Measurements from ENCODE around the gene SMTNL1.

The SMTNL1 gene

GRCh38 chr11:57493507-57494503, 43.6 kb upstream of the SMTNL1 start:
- DNase-seq: no peak
- Histone ChIP-seq H3K4me1 (peaks cover 0 to 5% (median 2%) of the 10 kb centered on the region in 4 donors), H3K4me3 (no peak overlapping the region), H3K36me3 (peaks cover 17 to 42% (median 32%) of the 10 kb centered on the region in 3 donors), H3K27me3 (no peaks in the 10 kb centered on the region), H3K27ac (no peak overlapping the region), H3K9me3 (no peaks in the 10 kb centered on the region)
- intact Hi-C loops (cut with DNase I; ENCODE audit: low total_unique reads): loop anchor here (2.0 to 10.0 kb wide), 2 partner anchors 33 to 151 kb away; partner anchors contain the start of gene YPEL4
- peak; percentile 82 to 91 for TF ChIP-seq CTCF (IDR thresholded peaks at IDR 0.05)

- no peak overlapping the region for H3K4me3 ChIP-seq
- no peaks in the 10 kb centered on the region for H3K27me3 ChIP-seq
- DNase-seq: no peak
- no peaks in the 10 kb centered on the region for H3K9me3 ChIP-seq
- TF ChIP-seq CTCF (IDR thresholded peaks at IDR 0.05): no peak
- no peak overlapping the region for H3K27ac ChIP-seq
- H3K4me1 ChIP-seq: peaks cover 11 to 19% (median 14%) of the 10 kb centered on the region in 4 donors
- intact Hi-C loops (cut with DNase I; ENCODE audit: low total_unique reads): loop anchor here (10.0 kb wide), 1 partner anchor 149 kb away; the partner anchor contains the start of gene YPEL4
- peaks cover under 1 to 24% (median 7%) of the 10 kb centered on the region in 3 donors for H3K36me3 ChIP-seq
These were observed 41.1 kb upstream of the SMTNL1 start for GRCh38 chr11:57496109-57496820.

GRCh38 chr11:57497303-57498247, 39.8 kb upstream of the SMTNL1 start:
- no peak for TF ChIP-seq CTCF (IDR thresholded peaks at IDR 0.05)
- Histone ChIP-seq H3K9me3 (no peaks in the 10 kb centered on the region), H3K27me3 (no peaks in the 10 kb centered on the region), H3K4me1 (peaks cover 11 to 19% (median 14%) of the 10 kb centered on the region in 4 donors), H3K36me3 (peaks cover 0 to 20% (median 3%) of the 10 kb centered on the region in 3 donors), H3K4me3 (no peak overlapping the region), H3K27ac (no peak overlapping the region)
- DNase-seq: no peak
- intact Hi-C loops (cut with DNase I; ENCODE audit: low total_unique reads): loop anchor here (2.0 to 10.0 kb wide), 2 partner anchors 17 to 147 kb away; partner anchors contain the start of genes SLC43A1 and YPEL4

GRCh38 chr11:57498540-57498939, 38.9 kb upstream of the SMTNL1 start:
- H3K27ac ChIP-seq: peak overlapping the region; percentile 79 to 82
- H3K4me1 ChIP-seq: peaks cover 11 to 19% (median 14%) of the 10 kb centered on the region in 4 donors
- H3K27me3 ChIP-seq: no peaks in the 10 kb centered on the region
- no peak for TF ChIP-seq CTCF (IDR thresholded peaks at IDR 0.05)
- peaks cover 0 to 20% (median 3%) of the 10 kb centered on the region in 3 donors for H3K36me3 ChIP-seq
- no peaks in the 10 kb centered on the region for H3K9me3 ChIP-seq
- intact Hi-C loops (cut with DNase I; ENCODE audit: low total_unique reads): loop anchor here (2.0 to 10.0 kb wide), 2 partner anchors 16 to 146 kb away; partner anchors contain the start of genes SLC43A1 and YPEL4
- H3K4me3 ChIP-seq: no peak overlapping the region
- no peak for DNase-seq

Data from tibial artery (tissue), 4 donors.